ENCODE data around the gene RIC8A.

The RIC8A gene

DNA sequence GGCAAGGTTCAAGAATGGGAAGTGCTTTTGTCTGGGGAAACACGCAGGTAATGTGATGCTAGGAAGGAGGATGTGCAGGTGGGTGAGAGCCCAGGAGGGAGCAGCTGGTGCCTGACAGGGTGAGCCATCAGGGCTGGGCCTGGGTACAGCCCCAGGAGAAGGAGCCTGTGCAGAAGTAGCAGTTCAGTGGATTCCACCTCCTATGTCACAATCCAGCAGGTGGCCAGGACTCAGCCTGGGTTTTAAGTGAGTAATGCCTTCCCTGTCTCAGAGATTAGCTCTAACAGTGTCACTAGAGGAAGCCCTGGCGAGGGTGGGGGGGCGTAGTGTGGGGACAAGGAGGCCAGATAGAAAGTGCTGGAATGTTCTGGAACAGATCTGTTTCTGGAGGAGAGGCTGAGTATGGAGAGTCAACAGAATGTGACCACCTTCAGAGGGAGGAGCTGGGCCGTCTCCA lies 8.1 kb downstream of the RIC8A start:
- no peak overlapping the region for H3K27ac ChIP-seq (ENCODE audit: low read depth, low read length, poor library complexity, severe bottlenecking)
- H3K4me1 ChIP-seq (ENCODE audit: insufficient read depth, low read length, severe bottlenecking) = no peaks in the 10 kb centered on the region
- no peak overlapping the region for H3K9ac ChIP-seq (ENCODE audit: low read length)
- H3K9me3 ChIP-seq (ENCODE audit: low read length) = no peaks in the 10 kb centered on the region
- H3F3A ChIP-seq (ENCODE audit: insufficient read depth, low read length) = no peaks in the 10 kb centered on the region
- H3K4me2 ChIP-seq (ENCODE audit: low read length) = no peak overlapping the region
- H3K36me3 ChIP-seq (ENCODE audit: insufficient read depth, low read length) = peaks cover 55% of the 10 kb centered on the region
- no peak for TF ChIP-seq EZH2 (IDR thresholded peaks at IDR 0.05; ENCODE audit: borderline replicate concordance, low read length)
- TF ChIP-seq, protein P1, sequence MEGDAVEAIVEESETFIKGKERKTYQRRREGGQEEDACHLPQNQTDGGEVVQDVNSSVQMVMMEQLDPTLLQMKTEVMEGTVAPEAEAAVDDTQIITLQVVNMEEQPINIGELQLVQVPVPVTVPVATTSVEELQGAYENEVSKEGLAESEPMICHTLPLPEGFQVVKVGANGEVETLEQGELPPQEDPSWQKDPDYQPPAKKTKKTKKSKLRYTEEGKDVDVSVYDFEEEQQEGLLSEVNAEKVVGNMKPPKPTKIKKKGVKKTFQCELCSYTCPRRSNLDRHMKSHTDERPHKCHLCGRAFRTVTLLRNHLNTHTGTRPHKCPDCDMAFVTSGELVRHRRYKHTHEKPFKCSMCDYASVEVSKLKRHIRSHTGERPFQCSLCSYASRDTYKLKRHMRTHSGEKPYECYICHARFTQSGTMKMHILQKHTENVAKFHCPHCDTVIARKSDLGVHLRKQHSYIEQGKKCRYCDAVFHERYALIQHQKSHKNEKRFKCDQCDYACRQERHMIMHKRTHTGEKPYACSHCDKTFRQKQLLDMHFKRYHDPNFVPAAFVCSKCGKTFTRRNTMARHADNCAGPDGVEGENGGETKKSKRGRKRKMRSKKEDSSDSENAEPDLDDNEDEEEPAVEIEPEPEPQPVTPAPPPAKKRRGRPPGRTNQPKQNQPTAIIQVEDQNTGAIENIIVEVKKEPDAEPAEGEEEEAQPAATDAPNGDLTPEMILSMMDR (IDR thresholded peaks at IDR 0.05; ENCODE audit: low read length) = no peak
- no peaks in the 10 kb centered on the region for H3K27me3 ChIP-seq (ENCODE audit: insufficient read depth, low read length)
- no peaks in the 10 kb centered on the region for H3K9me2 ChIP-seq (ENCODE audit: low read depth, low read length)
- H3K79me2 ChIP-seq (ENCODE audit: insufficient read depth, low read length) = no peaks in the 10 kb centered on the region
- H3K4me3 ChIP-seq (ENCODE audit: low read depth, low read length, poor library complexity, severe bottlenecking) = no peak overlapping the region
- no peak overlapping the region for H2AFZ ChIP-seq (ENCODE audit: low read length)
- H4K20me1 ChIP-seq (ENCODE audit: insufficient read depth, low read length) = no peaks in the 10 kb centered on the region

DNA sequence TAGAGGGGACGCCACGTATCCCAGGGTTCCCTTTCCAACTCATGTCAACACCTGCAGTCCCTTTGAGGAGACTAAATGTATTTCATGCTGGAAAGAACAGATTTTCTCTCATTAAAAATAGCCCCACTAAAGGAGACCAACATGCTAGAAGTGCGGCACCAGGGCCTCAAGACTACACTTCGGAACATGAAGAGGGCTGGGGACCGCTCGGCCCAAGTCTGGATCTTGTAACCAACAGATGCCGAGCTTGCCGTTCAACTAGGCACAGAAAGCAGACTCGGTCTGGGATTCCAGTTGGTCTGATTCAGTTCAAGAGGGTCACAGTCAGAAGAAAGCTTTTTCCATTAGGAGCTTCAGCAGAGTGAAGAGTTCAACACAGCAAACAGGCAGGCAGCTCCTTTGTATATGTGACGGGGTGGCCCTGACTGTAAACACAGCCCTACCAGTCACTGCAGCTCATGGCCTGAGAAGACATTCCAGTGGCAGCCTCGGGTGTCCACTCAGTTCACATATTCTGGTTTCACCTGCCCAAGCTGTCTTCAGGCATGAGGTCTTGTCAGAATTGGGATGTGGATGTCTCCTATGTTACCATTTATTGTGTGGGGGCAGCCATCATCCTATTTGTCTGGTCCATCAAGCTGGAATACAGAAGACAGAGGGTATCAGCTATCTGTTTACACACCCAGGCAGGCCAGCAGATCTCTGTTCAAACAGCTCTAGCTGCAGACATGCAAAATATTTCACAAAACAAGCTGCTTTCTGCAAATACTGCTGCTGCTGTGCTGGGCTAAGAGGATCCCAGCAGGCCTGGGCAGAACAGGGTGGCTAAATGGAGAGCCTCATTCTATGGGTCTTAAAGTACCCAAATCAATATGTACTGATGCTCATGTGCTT lies 8.8 kb downstream of the RIC8A start:
- Histone ChIP-seq H4K20me1 (ENCODE audit: insufficient read depth, low read length) (no peaks in the 10 kb centered on the region), H3K4me2 (ENCODE audit: low read length) (no peak overlapping the region), H2AFZ (ENCODE audit: low read length) (no peak overlapping the region), H3K9ac (ENCODE audit: low read length) (no peak overlapping the region), H3K36me3 (ENCODE audit: insufficient read depth, low read length) (peaks cover 48% of the 10 kb centered on the region), H3K27ac (ENCODE audit: low read depth, low read length, poor library complexity, severe bottlenecking) (no peak overlapping the region), H3K4me3 (ENCODE audit: low read depth, low read length, poor library complexity, severe bottlenecking) (no peak overlapping the region), H3K9me2 (ENCODE audit: low read depth, low read length) (no peaks in the 10 kb centered on the region), H3K4me1 (ENCODE audit: insufficient read depth, low read length, severe bottlenecking) (no peaks in the 10 kb centered on the region), H3F3A (ENCODE audit: insufficient read depth, low read length) (no peaks in the 10 kb centered on the region), H3K79me2 (ENCODE audit: insufficient read depth, low read length) (no peaks in the 10 kb centered on the region), H3K9me3 (ENCODE audit: low read length) (no peaks in the 10 kb centered on the region), H3K27me3 (ENCODE audit: insufficient read depth, low read length) (no peaks in the 10 kb centered on the region)
- no peak for TF ChIP-seq EZH2 (IDR thresholded peaks at IDR 0.05; ENCODE audit: borderline replicate concordance, low read length)
- TF ChIP-seq, protein P1 (IDR thresholded peaks at IDR 0.05; ENCODE audit: low read length) = no peak

DNA sequence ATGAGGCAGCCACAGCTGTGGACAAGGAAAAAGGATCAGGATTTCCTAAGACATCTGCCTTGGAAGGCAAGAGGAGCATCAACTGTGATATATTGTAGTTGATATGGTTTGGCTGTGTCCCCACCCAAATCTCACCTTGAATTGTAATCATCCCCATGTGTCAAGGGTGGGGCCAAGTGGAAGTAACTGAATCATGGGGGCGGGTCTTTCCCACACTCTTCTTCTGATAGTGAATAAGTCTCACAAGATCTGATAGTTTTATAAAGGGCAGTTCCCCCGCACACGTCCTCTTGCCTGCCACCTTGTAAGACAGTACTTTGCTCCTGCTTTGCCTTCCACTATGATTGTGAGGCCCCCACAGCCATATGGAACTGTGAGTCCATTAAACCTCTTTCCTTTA lies 10.2 kb downstream of the RIC8A start:
- Histone ChIP-seq H3K4me3 (ENCODE audit: low read depth, low read length, poor library complexity, severe bottlenecking) (no peak overlapping the region), H3K9me2 (ENCODE audit: low read depth, low read length) (no peaks in the 10 kb centered on the region), H3F3A (ENCODE audit: insufficient read depth, low read length) (no peaks in the 10 kb centered on the region), H3K4me1 (ENCODE audit: insufficient read depth, low read length, severe bottlenecking) (no peaks in the 10 kb centered on the region), H3K79me2 (ENCODE audit: insufficient read depth, low read length) (no peaks in the 10 kb centered on the region), H3K36me3 (ENCODE audit: insufficient read depth, low read length) (peaks cover 34% of the 10 kb centered on the region), H3K27ac (ENCODE audit: low read depth, low read length, poor library complexity, severe bottlenecking) (no peak overlapping the region), H3K4me2 (ENCODE audit: low read length) (no peak overlapping the region), H3K9me3 (ENCODE audit: low read length) (no peaks in the 10 kb centered on the region), H3K27me3 (ENCODE audit: insufficient read depth, low read length) (no peaks in the 10 kb centered on the region), H2AFZ (ENCODE audit: low read length) (no peak overlapping the region), H3K9ac (ENCODE audit: low read length) (no peak overlapping the region), H4K20me1 (ENCODE audit: insufficient read depth, low read length) (no peaks in the 10 kb centered on the region)
- TF ChIP-seq, protein P1 (IDR thresholded peaks at IDR 0.05; ENCODE audit: low read length) = no peak
- no peak for TF ChIP-seq EZH2 (IDR thresholded peaks at IDR 0.05; ENCODE audit: borderline replicate concordance, low read length)

All from OCI-LY1 (cell line).